Right ventricle myocardium superior (tissue), 1 donor: ENCODE measurements around the gene SERPINB6. TPM values are rescaled to one million over a fixed set of nuclear protein-coding genes. Genes with fewer than 3 reads are reported as not detected.
"Not testable (repeated sequence)": the region's sequence is repeated elsewhere in the genome, so short reads cannot be mapped to it uniquely, and the experiment has no call there.

Source experiments
- ATAC-seq: fragments of 200-7000 bp; cut with Tn5 transposase; one replicate; pipeline ENCODE4 v1.9.1; 2020; ENCODE audit warnings: mild to moderate bottlenecking; ENCODE audit not compliant: poor library complexity
- DNase-seq: peaks from one replicate; pipeline ENCODE4 v3.0.0-alpha.2; 2020
- intact Hi-C: fragments of 100-400 bp; cut with DNase I; formaldehyde crosslinking; loops from one replicate; pipeline ENCODE4 v1.11.2; 2022
- total RNA-seq: library from RNA; stranded (reverse); fragmentation: NEBNext Ultra II Directional; extraction: Animal tissue kit (Norgen Biotek cat#: 25700); gene quantifications from one replicate; pipeline ENCODE4 v1.2.1, GENCODE V29; 2021
- donor health status: DM: no; HTN: yes; CAD: no; lungs with severe emphysema.

The SERPINB6 gene
- total RNA-seq, 1 donor from 2014 or later, result 265 TPM

DNA sequence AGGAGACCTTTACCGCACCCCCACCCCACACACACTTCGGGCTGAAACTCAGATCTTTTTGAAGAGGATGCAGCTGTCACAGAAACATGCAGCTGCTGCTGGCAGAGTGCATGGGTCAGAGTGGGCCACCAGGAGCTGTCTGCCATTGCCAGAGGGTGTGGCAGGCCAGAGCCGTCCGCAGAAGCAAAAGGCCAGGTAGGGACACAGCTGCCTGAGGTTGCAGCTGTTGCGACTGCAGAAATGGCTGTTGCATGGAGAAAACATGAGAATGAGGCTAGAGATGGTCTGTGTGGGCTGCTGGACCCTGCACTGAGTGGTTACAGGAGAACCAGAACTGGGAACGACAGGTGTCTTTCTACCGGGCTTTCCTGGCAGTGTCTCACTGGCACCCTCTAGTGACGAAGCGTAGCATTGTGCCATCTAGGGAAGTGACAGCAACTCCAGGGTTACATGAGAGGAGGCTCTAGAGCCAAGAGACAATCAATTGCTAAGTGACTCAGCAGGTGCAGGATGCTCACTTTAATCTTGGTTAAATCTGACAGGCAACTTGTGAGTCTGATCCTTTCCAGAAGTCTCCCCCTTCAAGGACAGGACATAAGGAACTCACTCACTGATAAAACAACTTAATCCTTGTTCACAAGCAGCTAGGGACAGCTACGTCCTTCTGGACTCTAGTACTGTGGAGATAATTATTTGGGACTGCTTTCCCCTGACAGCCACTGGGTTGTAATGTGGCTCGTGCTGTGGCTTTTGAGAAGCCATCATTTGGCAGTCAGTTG, 39.2 kb downstream of the SERPINB6 start:
- peak; percentile 96 for ATAC-seq

GRCh38 chr6:2931055-2931454, 40.3 kb downstream of the SERPINB6 start:
- no peak for ATAC-seq

More for the DNA sequence above, 39.2 kb downstream of the SERPINB6 start:
- peak; percentile 82 for DNase-seq
- intact Hi-C loops, result loop anchor here (5.0 to 10.0 kb wide), 3 partner anchors 53 to 140 kb away; no protein-coding TSS in a partner anchor

DNA sequence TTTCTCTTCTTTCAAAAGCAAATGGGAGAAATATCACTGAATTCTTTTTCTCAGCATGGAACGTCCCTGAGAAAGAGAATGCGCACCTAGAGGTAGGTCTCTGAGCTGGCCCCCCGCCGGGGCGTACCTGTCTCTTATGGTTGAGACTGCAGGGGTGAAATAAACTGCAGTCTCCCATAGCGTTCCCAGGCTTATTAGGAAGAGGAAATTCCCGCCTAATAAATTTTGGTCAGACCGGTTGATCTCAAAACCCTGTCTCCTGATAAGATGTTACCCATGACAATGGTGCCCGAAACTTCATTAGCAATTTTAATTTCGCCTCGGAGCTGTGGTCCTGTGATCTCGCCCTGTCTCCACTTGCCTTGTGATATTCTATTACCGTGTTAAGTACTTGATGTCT, 43.4 kb downstream of the SERPINB6 start:
- ATAC-seq, DNase-seq, intact Hi-C loops: not testable (repeated sequence)

More at GRCh38 chr6:2931055-2931454, 40.3 kb downstream of the SERPINB6 start:
- no peak for DNase-seq
- intact Hi-C loops, result loop anchor here (5.0 to 10.0 kb wide), 3 partner anchors 54 to 139 kb away; no protein-coding TSS in a partner anchor

- ATAC-seq, intact Hi-C loops, DNase-seq: not testable (repeated sequence)
Measured at GRCh38 chr6:2925842-2926747, 45.3 kb downstream of the SERPINB6 start.

DNA sequence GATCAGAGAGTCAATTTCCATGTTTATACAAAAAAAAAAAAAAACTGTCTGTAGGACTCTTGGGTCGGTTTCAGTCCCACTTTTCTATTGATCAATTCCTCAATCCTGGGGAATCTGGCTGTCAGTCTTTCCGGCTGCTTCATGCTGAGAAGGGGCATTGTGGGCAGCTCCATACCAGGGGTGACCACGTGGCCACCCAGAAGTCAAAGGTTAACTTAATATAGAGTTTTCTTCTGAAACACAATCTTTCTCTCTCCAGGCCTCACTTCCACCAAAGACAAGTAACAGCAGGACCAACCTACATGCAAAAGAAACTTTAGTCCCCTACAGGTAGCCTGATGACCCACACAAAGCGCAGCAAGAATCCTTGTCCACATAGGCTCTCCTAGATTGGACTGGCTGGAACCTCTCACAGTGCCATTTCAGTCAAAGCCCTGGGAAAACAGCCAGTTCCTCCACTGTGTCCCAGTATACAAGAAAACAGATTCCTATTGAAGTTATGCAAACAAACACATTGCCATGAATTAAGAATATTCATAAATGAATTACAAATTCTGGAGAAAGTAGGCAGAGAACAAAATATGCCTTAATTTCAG, 49.7 kb downstream of the SERPINB6 start:
- ATAC-seq (peak; percentile 68), DNase-seq (no peak)
- intact Hi-C loops, result no loop called here

DNA sequence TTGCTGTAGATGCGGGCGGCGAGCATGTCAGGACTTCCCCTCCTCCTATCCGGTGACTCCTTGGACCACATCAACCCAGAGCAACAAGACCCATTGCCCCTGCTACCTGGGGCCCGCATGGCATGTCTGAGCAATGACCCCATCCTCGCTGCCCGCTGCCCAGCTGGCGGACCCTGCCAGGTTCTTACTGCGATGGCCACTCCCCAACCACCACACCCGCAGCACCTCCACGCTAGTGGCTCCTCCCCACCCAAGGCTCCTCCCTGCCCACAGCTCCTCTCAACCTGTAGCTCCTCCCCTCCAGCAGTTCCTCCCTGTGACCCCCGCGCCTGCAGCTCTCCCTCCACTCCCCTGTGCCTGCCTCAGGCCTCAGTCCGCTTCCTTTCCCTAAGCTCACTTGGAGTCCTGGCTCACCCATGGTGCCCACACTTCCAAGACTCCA, 50.7 kb downstream of the SERPINB6 start:
- intact Hi-C loops, result no loop called here
- DNase-seq (no peak), ATAC-seq (no peak)

GRCh38 chr6:2919886-2920285, 51.5 kb downstream of the SERPINB6 start:
- intact Hi-C loops, result no loop called here
- ATAC-seq (no peak), DNase-seq (no peak)

- no peak for DNase-seq
- intact Hi-C loops, result no loop called here
- ATAC-seq, result no peak
Measured at GRCh38 chr6:2919401-2919800, 52.0 kb downstream of the SERPINB6 start.

DNA sequence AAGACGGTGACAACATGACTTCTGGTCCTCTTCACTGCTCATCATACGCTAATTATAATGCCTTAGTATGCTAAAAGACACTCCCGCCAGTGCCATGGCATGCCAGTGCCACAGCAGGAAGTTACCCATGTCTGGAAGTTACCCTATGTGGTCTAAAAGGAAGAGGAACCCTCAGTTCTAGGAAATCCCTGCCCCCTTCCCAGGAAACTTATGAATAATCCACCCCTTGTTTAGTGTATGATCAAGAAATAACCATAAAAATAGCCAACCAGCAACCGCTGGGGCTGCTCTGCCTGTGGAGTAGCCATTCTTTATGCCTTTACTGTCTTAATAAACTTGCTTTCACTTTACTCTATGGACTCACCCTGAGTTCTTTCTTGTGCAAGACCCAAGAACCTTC, 52.4 kb downstream of the SERPINB6 start:
- DNase-seq (no peak), ATAC-seq (peak; percentile 26)
- intact Hi-C loops, result no loop called here

DNA sequence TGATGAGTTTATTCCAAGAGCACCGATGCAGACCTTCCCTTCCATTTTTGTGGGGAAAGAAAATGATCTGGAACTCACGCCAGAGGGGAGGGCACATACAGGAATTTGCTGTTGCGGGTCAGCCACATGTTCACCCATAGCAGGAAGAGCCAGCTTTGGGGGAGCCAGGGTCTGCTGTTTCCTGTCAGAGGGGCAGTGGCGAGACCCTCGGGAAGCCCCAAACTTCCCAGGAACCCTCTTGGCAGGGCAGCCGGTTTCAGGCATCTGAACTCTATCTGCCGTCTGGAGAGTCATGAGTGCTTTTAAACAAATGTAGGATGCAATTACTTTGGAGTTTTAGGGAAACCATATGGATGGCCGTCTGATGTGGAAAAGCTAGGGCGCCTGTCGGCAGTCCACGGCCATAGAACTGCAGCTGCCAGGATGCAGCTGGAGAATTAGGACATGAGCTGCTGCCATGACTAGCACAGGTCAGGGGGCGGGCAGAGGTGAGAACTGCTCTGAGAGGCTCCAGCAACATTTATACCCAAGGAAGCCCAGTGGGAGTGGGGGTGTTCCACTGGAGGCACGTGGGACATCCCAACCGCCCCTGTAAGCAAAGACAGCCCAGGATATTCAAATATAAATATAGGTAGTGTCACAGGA, 53.4 kb downstream of the SERPINB6 start:
- intact Hi-C loops, result no loop called here
- no peak for DNase-seq

DNA sequence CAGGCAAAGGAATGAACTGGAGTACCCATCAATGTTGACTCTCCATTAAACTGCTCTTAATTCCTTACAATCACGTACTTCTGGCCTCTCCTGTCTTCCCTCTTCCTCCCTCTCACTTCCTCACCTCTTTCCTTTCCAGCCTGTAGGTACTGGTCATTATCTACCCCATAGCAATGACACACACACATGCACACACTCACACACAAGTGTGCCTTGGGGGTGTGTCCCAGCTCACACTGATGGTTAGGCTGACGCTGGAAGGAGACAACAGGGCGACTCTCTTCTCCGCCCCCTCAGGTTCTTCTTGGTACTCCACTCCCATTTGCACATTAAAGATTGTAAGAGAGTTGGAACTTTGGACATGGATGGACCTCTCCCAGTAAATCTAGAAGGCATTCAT, 54.3 kb downstream of the SERPINB6 start:
- ATAC-seq (no peak), DNase-seq (no peak)
- intact Hi-C loops, result no loop called here

More for the DNA sequence above, 53.4 kb downstream of the SERPINB6 start:
- no peak for ATAC-seq

- DNase-seq (no peak), ATAC-seq (no peak)
- intact Hi-C loops, result no loop called here
Measured at GRCh38 chr6:2916158-2916925, 55.0 kb downstream of the SERPINB6 start.

DNA sequence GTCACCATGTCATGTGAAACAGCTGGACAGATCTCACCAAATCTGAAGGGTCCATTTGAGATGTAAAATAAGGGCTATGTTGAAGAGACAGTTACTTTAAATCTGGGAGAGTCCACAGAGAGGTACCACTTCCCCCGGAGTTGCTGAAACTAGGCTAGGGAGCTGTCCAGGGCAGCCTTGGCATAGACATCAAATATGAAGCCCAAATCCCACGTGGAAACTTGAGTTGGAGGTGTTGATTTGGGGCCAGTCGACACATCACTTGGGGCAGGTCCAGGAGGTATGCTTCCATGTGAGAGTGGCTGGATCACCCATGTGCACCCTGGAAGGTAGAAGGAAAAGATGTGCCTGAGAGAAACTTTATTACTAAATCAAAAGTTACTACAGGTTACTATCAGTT, 56.2 kb downstream of the SERPINB6 start:
- intact Hi-C loops, result no loop called here
- DNase-seq (no peak), ATAC-seq (no peak)

- intact Hi-C loops, result no loop called here
- ATAC-seq (no peak), DNase-seq (no peak)
Measured at GRCh38 chr6:2914318-2914660, 57.1 kb downstream of the SERPINB6 start.

DNA sequence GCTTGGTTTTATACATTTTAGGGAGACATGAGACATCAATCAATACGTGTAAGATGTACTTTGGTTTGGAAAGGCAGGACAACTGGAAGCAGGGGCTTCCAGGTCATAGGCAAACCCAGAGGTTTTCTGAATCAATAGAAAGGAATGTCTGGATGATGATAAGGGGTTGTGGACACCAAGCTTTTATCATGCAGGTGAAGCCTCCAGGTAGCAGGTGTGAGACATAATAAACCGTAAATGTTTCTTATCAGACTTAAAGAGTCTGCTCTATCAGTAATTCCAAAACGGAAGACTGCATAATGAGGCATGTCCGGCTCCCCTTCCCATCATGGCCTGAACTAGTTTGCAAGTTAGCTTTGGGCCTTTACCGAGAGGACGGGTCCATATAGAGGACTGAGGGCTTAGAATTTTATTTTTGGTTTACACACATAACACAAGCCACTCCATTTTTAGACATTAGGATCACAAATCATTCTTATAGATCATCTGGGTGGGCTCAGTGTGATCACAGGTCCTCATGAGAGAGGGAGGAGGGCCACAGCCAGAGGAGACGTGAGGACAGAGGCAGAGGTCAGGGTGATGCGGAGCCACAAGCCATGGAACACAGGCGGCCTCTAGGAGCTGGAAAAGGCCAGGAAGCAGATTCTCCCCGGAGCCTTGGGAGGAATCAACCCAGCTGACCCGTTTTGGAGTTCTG, 57.6 kb downstream of the SERPINB6 start:
- no peak for ATAC-seq
- intact Hi-C loops, result no loop called here
- DNase-seq, result no peak

- ATAC-seq (no peak), DNase-seq (no peak)
- intact Hi-C loops, result no loop called here
Measured at GRCh38 chr6:2911171-2911570, 60.2 kb downstream of the SERPINB6 start.

DNA sequence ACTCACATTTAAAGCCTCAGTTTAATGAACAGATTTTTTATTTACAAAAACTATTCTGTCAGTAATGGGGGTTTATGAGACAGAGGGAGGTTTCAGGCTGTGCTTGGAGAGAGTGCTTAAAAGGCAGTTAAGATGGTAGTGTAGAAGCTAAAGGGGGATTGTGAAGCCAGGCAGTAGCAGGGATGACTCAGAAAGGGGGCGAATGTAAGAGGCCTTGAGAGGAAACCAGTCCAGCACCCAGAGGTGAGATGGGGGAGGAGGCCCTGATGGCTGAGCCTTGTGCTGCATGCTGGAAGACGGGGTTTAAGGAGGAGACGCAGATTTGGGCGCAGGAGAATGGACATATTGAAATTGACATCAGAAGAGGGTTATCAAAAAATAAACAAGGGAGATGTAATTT, 61.6 kb downstream of the SERPINB6 start:
- no peak for ATAC-seq
- no peak for DNase-seq
- intact Hi-C loops, result no loop called here
